ENCODE measurements around the gene CACNB2. TPM values are rescaled to one million over a fixed set of nuclear protein-coding genes. Genes with fewer than 3 reads are reported as not detected.
"Not testable (repeated sequence)": the region's sequence is repeated elsewhere in the genome, so short reads cannot be mapped to it uniquely, and the experiment has no call there.

The CACNB2 gene
- total RNA-seq, 1 experiment from 2014 or later: not detected

DNA sequence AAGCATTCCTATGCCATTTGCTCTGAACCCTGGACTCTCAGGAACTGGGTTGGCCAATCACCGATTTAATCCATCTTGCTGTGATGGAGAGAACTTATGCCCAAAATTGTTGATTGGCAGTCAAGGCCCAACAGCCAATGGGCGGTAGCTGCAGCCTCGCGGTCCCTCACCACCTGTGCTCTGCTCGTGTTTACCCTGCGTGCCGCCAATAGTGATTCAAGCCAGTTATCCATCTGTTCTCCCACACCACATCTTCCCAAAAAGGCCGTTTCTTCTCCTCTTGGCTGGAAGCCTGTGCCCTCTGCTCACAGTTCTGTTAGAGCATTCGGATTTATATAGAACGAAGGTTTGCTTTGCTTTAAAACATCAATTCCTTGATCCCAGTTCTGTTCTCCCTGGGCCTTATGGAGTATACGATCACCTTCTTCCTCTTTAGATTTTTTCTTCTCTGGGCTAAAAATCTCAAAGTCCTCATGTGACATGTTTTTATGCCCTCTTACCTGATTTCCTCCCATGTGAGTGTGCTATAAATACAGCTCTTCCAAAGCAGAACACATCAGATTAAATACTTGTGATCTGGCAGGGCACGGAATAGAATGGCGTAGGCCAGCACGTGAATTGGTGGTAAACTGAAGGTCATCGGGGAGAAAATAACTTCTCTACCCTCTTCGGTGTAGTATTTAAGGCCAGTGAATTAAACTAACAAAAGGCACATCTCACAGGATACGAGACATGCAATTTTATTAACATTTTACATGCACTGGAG lies 298.3 kb downstream of the CACNB2 start:
- CTCF ChIA-PET: no interaction called here
- POLR2A ChIA-PET (ENCODE audit: unreplicated experiment): no interaction called here
- TF ChIP-seq, protein P1, sequence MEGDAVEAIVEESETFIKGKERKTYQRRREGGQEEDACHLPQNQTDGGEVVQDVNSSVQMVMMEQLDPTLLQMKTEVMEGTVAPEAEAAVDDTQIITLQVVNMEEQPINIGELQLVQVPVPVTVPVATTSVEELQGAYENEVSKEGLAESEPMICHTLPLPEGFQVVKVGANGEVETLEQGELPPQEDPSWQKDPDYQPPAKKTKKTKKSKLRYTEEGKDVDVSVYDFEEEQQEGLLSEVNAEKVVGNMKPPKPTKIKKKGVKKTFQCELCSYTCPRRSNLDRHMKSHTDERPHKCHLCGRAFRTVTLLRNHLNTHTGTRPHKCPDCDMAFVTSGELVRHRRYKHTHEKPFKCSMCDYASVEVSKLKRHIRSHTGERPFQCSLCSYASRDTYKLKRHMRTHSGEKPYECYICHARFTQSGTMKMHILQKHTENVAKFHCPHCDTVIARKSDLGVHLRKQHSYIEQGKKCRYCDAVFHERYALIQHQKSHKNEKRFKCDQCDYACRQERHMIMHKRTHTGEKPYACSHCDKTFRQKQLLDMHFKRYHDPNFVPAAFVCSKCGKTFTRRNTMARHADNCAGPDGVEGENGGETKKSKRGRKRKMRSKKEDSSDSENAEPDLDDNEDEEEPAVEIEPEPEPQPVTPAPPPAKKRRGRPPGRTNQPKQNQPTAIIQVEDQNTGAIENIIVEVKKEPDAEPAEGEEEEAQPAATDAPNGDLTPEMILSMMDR (conservative IDR thresholded peaks at IDR 0.05): no peak
- no peak for TF ChIP-seq EZH2 (IDR thresholded peaks at IDR 0.05; ENCODE audit: low read depth)
- Histone ChIP-seq H2AFZ (no peak overlapping the region), H3K27ac (no peak overlapping the region), H4K20me1 (ENCODE audit: insufficient read depth) (no peaks in the 10 kb centered on the region), H3K9me2 (ENCODE audit: insufficient read depth) (no peaks in the 10 kb centered on the region), H3K4me1 (replicated peaks; ENCODE audit: insufficient read depth) (no peaks in the 10 kb centered on the region), H3K36me3 (ENCODE audit: low read depth) (no peaks in the 10 kb centered on the region), H3K4me3 (no peak overlapping the region), H3K9me3 (ENCODE audit: insufficient read depth, low read depth) (no peaks in the 10 kb centered on the region), H3K4me2 (no peak overlapping the region), H3K27me3 (ENCODE audit: insufficient read depth, low read depth) (no peaks in the 10 kb centered on the region; the same call in 1 of the 2 replicates), H3K79me2 (ENCODE audit: low read depth) (no peaks in the 10 kb centered on the region), H3F3A (ENCODE audit: insufficient read depth, low read depth) (no peaks in the 10 kb centered on the region)
- no peak for DNase-seq
- intact Hi-C loops (cut with micrococcal nuclease; ENCODE audit: unreplicated experiment): no loop called here
- no TSS peak for BruUV-seq (replicated peaks)

DNA sequence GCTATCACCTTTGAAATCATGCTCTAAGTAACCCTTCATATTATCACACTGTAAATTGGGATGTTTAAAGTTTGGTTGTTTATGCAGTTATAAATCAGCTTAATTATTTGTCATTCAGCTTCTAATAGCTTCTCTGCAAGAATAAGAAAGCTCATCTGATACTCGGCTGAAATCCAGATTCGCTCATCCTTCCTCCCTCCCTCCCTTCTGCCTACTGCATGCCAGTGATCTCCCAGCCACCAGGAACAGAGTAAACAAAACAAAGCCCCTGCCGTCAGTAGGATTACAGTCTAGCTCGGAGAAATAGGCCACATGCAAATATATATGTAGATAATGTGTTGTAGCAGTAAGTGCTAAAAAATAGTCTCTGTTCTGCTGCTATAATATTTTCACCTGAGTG lies 299.4 kb downstream of the CACNB2 start:
- H3F3A ChIP-seq (ENCODE audit: insufficient read depth, low read depth): no peaks in the 10 kb centered on the region
- no peaks in the 10 kb centered on the region for H4K20me1 ChIP-seq (ENCODE audit: insufficient read depth)
- DNase-seq: no peak
- no peaks in the 10 kb centered on the region for H3K79me2 ChIP-seq (ENCODE audit: low read depth)
- no TSS peak for BruUV-seq (replicated peaks)
- no peaks in the 10 kb centered on the region for H3K9me2 ChIP-seq (ENCODE audit: insufficient read depth)
- H3K4me3 ChIP-seq: no peak overlapping the region
- no peak overlapping the region for H2AFZ ChIP-seq
- no peaks in the 10 kb centered on the region; the same call in 1 of the 2 replicates for H3K27me3 ChIP-seq (ENCODE audit: insufficient read depth, low read depth)
- CTCF ChIA-PET: no interaction called here
- no peaks in the 10 kb centered on the region for H3K9me3 ChIP-seq (ENCODE audit: insufficient read depth, low read depth)
- H3K27ac ChIP-seq: no peak overlapping the region
- H3K36me3 ChIP-seq (ENCODE audit: low read depth): no peaks in the 10 kb centered on the region
- TF ChIP-seq, protein P1 (conservative IDR thresholded peaks at IDR 0.05): no peak
- no peak for TF ChIP-seq EZH2 (IDR thresholded peaks at IDR 0.05; ENCODE audit: low read depth)
- intact Hi-C loops (cut with micrococcal nuclease; ENCODE audit: unreplicated experiment): no loop called here
- H3K4me1 ChIP-seq (replicated peaks; ENCODE audit: insufficient read depth): no peaks in the 10 kb centered on the region
- no peak overlapping the region for H3K4me2 ChIP-seq
- POLR2A ChIA-PET (ENCODE audit: unreplicated experiment): no interaction called here

DNA sequence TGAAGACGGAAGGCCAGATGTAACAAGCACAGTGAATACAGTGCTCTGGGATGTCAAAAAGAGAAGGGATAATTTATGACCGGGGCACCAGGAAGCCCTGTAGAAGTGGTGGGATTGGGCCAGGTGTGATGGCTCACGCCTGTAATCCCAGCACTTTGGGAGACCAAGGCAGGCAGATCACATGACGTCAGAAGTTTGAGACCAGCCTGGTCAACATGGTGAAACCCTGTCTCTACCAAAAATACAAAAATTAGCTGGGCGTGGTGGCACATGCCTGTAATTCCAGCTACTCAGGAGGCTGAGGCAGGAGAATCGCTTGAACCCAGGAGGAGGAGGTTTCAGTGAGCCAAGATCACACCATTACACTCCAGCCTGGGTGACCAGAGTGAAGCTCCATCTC lies 305.4 kb downstream of the CACNB2 start:
- H3K79me2 ChIP-seq (ENCODE audit: low read depth); H4K20me1 ChIP-seq (ENCODE audit: insufficient read depth); CTCF ChIA-PET; H3K4me1 ChIP-seq (replicated peaks; ENCODE audit: insufficient read depth); H3F3A ChIP-seq (ENCODE audit: insufficient read depth, low read depth); H3K4me2 ChIP-seq; POLR2A ChIA-PET (ENCODE audit: unreplicated experiment); H3K27ac ChIP-seq; H2AFZ ChIP-seq; BruUV-seq (replicated peaks); H3K4me3 ChIP-seq; intact Hi-C loops (cut with micrococcal nuclease; ENCODE audit: unreplicated experiment); H3K9me2 ChIP-seq (ENCODE audit: insufficient read depth); H3K9me3 ChIP-seq (ENCODE audit: insufficient read depth, low read depth); DNase-seq; H3K36me3 ChIP-seq (ENCODE audit: low read depth): not testable (repeated sequence)
- peaks cover 21% of the 10 kb centered on the region; the same call in 1 of the 2 replicates for H3K27me3 ChIP-seq (ENCODE audit: insufficient read depth, low read depth)

DNA sequence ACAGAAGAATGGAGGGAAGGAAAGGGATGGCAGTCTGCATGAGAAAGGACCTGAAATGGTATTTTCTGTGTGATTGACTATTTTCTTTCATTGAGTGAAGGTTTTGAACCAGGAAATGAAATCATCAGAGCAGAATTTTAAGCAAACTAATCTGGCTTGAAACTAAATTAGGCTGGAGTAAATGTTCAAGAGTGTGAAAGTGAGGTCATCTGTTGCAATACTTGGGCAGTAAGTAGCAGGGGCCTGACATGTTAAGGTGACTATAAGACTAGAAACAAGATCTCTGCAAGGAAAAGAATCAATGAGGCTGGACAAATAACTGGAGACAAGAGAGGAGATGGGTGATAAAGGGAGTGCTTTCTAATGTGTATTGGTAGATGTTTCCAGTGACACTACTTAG lies 306.0 kb downstream of the CACNB2 start:
- Histone ChIP-seq H3K9me3 (ENCODE audit: insufficient read depth, low read depth) (no peaks in the 10 kb centered on the region), H3K27me3 (ENCODE audit: insufficient read depth, low read depth) (peaks cover 21% of the 10 kb centered on the region; the same call in 1 of the 2 replicates), H3K4me1 (replicated peaks; ENCODE audit: insufficient read depth) (no peaks in the 10 kb centered on the region), H3K9me2 (ENCODE audit: insufficient read depth) (no peaks in the 10 kb centered on the region), H3K36me3 (ENCODE audit: low read depth) (no peaks in the 10 kb centered on the region), H2AFZ (no peak overlapping the region), H3K27ac (no peak overlapping the region), H3F3A (ENCODE audit: insufficient read depth, low read depth) (no peaks in the 10 kb centered on the region), H4K20me1 (ENCODE audit: insufficient read depth) (no peaks in the 10 kb centered on the region), H3K4me2 (no peak overlapping the region), H3K79me2 (ENCODE audit: low read depth) (no peaks in the 10 kb centered on the region), H3K4me3 (no peak overlapping the region)
- ChIA-PET POLR2A (ENCODE audit: unreplicated experiment) (no interaction called here), CTCF (no interaction called here)
- no peak for TF ChIP-seq EZH2 (IDR thresholded peaks at IDR 0.05; ENCODE audit: low read depth)
- TF ChIP-seq, protein P1 (conservative IDR thresholded peaks at IDR 0.05): no peak
- DNase-seq: no peak
- BruUV-seq (replicated peaks): no TSS peak
- intact Hi-C loops (cut with micrococcal nuclease; ENCODE audit: unreplicated experiment): no loop called here
